H9 (cell line): Measurements from ENCODE around the gene ADSS1. TPM values are rescaled to one million over a fixed set of nuclear protein-coding genes. Genes with fewer than 3 reads are reported as not detected.
A peak's percentile ranks its signal among the peaks of the same experiment; 100 is the strongest.

Experiments used
- DNase-seq: peaks from one replicate; pipeline ENCODE4 v3.0.0-alpha.2; 2017
- H2AFZ ChIP-seq: one replicate; pipeline ENCODE4 v1.6.1; 2013; ENCODE audit warnings: mild to moderate bottlenecking, low read length, control low read depth, moderate library complexity
- H2AK5ac ChIP-seq: 2 replicates; pipeline ENCODE4 v1.6.1; 2013; ENCODE audit warnings: low read length, control low read depth, mixed read lengths; ENCODE audit not compliant: insufficient read length
- H2BK120ac ChIP-seq: one replicate; pipeline ENCODE4 v1.6.1; 2013; ENCODE audit warnings: low read depth, mild to moderate bottlenecking, low read length, control low read depth, inconsistent platforms; ENCODE audit not compliant: poor library complexity, severe bottlenecking
- H2BK12ac ChIP-seq: 2 replicates; pipeline ENCODE4 v1.6.1; 2013; ENCODE audit warnings: low read length, control low read depth, mixed read lengths, low read depth; ENCODE audit not compliant: insufficient read length
- H2BK15ac ChIP-seq: 2 replicates; pipeline ENCODE4 v1.6.1; 2013; ENCODE audit warnings: low read depth, low read length, control low read depth
- H2BK20ac ChIP-seq: one replicate; pipeline ENCODE4 v1.6.1; 2013; ENCODE audit warnings: low read depth, mild to moderate bottlenecking, low read length, control low read depth, inconsistent platforms; ENCODE audit not compliant: poor library complexity, severe bottlenecking
- H2BK5ac ChIP-seq: 2 replicates; pipeline ENCODE4 v1.6.1; 2013; ENCODE audit warnings: low read length, control low read depth, mixed read lengths; ENCODE audit not compliant: insufficient read length
- H3K14ac ChIP-seq: 2 replicates; pipeline ENCODE4 v1.6.1; 2013; ENCODE audit warnings: low read length, control low read depth; ENCODE audit not compliant: insufficient read depth
- H3K18ac ChIP-seq: 2 replicates; pipeline ENCODE4 v1.6.1; 2013; ENCODE audit warnings: low read depth, mild to moderate bottlenecking, mixed read lengths, low read length, control low read depth; ENCODE audit not compliant: insufficient read length
- H3K23ac ChIP-seq: 2 replicates; pipeline ENCODE4 v1.6.1; 2013; ENCODE audit warnings: low read length, control low read depth, mixed read lengths, low read depth; ENCODE audit not compliant: insufficient read length
- H3K23me2 ChIP-seq: 2 replicates; pipeline ENCODE4 v1.6.1; 2013; ENCODE audit warnings: low read depth, mild to moderate bottlenecking, mixed read lengths, low read length, control low read depth; ENCODE audit not compliant: insufficient read length, poor library complexity, severe bottlenecking
- H3K27ac ChIP-seq: 2 replicates; pipeline ENCODE4 v1.5.1; 2013; ENCODE audit warnings: low read length, control low read depth, mixed read lengths, low read depth; ENCODE audit not compliant: insufficient read length
- H3K27me3 ChIP-seq: 2 replicates; pipeline ENCODE4 v1.6.1; 2013; ENCODE audit warnings: low read length, control low read depth, inconsistent platforms; ENCODE audit not compliant: insufficient read depth
- H3K4ac ChIP-seq: 2 replicates; pipeline ENCODE4 v1.6.1; 2013; ENCODE audit warnings: low read depth, mild to moderate bottlenecking, control low read depth, inconsistent platforms, low read length, moderate library complexity
- H3K4me1 ChIP-seq: 2 replicates; pipeline ENCODE4 v1.6.1; 2013; ENCODE audit warnings: low read length, control low read depth, inconsistent platforms; ENCODE audit not compliant: insufficient read depth
- H3K4me2 ChIP-seq: 2 replicates; pipeline ENCODE4 v1.6.1; 2013; ENCODE audit warnings: low read length, control low read depth, mixed read lengths; ENCODE audit not compliant: insufficient read length, insufficient read depth
- H3K56ac ChIP-seq: 2 replicates; pipeline ENCODE4 v1.6.1; 2013; ENCODE audit warnings: low read depth, mild to moderate bottlenecking, mixed read lengths, low read length, control low read depth; ENCODE audit not compliant: insufficient read length
- H3K79me1 ChIP-seq: 2 replicates; pipeline ENCODE4 v1.6.1; 2013; ENCODE audit warnings: low read depth, mild to moderate bottlenecking, moderate library complexity, low read length, control low read depth, inconsistent platforms; ENCODE audit not compliant: insufficient read depth, poor library complexity, severe bottlenecking
- H3K79me2 ChIP-seq: 2 replicates; pipeline ENCODE4 v1.6.1; 2013; ENCODE audit warnings: low read length, control low read depth, inconsistent platforms; ENCODE audit not compliant: insufficient read depth
- H3K9ac ChIP-seq: 2 replicates; pipeline ENCODE4 v1.6.1; 2013; ENCODE audit warnings: low read length, control low read depth, mixed read lengths; ENCODE audit not compliant: insufficient read length; ENCODE audit errors: extremely low read depth
- H3K9me3 ChIP-seq: one replicate; pipeline ENCODE4 v1.6.1; 2013; ENCODE audit warnings: low read depth, low read length, inconsistent platforms; ENCODE audit not compliant: control insufficient read depth
- H3T11ph ChIP-seq: one replicate; pipeline ENCODE4 v1.6.1; 2013; ENCODE audit warnings: mild to moderate bottlenecking, low read length, control low read depth, inconsistent platforms
- H4K20me1 ChIP-seq: one replicate; pipeline ENCODE4 v1.6.1; 2013; ENCODE audit not compliant: control insufficient read depth, insufficient read length, insufficient read depth
- H4K5ac ChIP-seq: 2 replicates; pipeline ENCODE4 v1.6.1; 2013; ENCODE audit warnings: low read depth, mild to moderate bottlenecking, mixed read lengths, low read length, control low read depth; ENCODE audit not compliant: insufficient read length
- H4K8ac ChIP-seq: replicated peaks from 2 replicates; pipeline ENCODE4 v1.6.1; 2013; ENCODE audit warnings: low read length, control low read depth, mixed read lengths, low read depth; ENCODE audit not compliant: insufficient read length
- H4K91ac ChIP-seq: 2 replicates; pipeline ENCODE4 v1.6.1; 2013; ENCODE audit warnings: low read depth, mild to moderate bottlenecking, moderate library complexity, mixed read lengths, low read length, control low read depth; ENCODE audit not compliant: insufficient read length
- H3K27ac Mint-ChIP-seq, 3 experiments: 2 replicates in 2 of 3; 3 replicates in 1 of 3; pipeline ENCODE4 v1.8.0; 2020 to 2021; ENCODE audit warnings: mixed read lengths in 3 of 3, mild to moderate bottlenecking in 1 of 3, moderate library complexity in 1 of 3
- H3K27me3 Mint-ChIP-seq: 2 replicates; pipeline ENCODE4 v1.8.0; 2021; ENCODE audit warnings: low read depth, mild to moderate bottlenecking, moderate library complexity, mixed read lengths
- H3K36me3 Mint-ChIP-seq, 3 experiments: 2 replicates in 2 of 3; 3 replicates in 1 of 3; pipeline ENCODE4 v1.8.0; 2020 to 2021; ENCODE audit warnings: low read depth in 3 of 3, mixed read lengths in 3 of 3; ENCODE audit not compliant: insufficient read depth in 1 of 3
- H3K4me1 Mint-ChIP-seq, 2 experiments: 2 replicates each; pipeline ENCODE4 v1.8.0; 2020; ENCODE audit warnings: mixed read lengths in 2 of 2
- H3K4me3 Mint-ChIP-seq, 2 experiments: 2 replicates in 1 of 2; 3 replicates in 1 of 2; pipeline ENCODE4 v1.8.0; 2020 to 2021; ENCODE audit warnings: mild to moderate bottlenecking in 2 of 2, mixed read lengths in 2 of 2, moderate library complexity in 1 of 2
- H3K9me3 Mint-ChIP-seq, 2 experiments: 2 replicates in 1 of 2; 3 replicates in 1 of 2; pipeline ENCODE4 v1.8.0; 2020; ENCODE audit warnings: mild to moderate bottlenecking in 2 of 2, mixed read lengths in 2 of 2, moderate library complexity in 1 of 2
- WGBS: extraction: QIAGEN DNeasy Blood & Tissue Kit; methylation state at CpG from one replicate; pipeline ENCODE4 v1.1.7; 2013; ENCODE audit warnings: missing lambda C conversion rate, low lambda C conversion rate, mixed read lengths; ENCODE audit not compliant: insufficient read length; ENCODE audit errors: extremely low coverage; 5-methylcytosine and 5-hydroxymethylcytosine counted together
- total RNA-seq: library from RNA; stranded (reverse); gene quantifications from 2 replicates; pipeline ENCODE4 v1.2.1, GENCODE V29; 2021
- TF ChIP-seq, protein P1 (sequence below): fragments of 200-600 bp; sonication (generic); conservative IDR thresholded peaks from 3 replicates; pipeline ENCODE4 v1.8.0; 2021; ENCODE audit warnings: antibody characterized with exemption, mild to moderate bottlenecking

The ADSS1 gene
- total RNA-seq, 1 experiment from 2014 or later, result 8.5 TPM

DNA sequence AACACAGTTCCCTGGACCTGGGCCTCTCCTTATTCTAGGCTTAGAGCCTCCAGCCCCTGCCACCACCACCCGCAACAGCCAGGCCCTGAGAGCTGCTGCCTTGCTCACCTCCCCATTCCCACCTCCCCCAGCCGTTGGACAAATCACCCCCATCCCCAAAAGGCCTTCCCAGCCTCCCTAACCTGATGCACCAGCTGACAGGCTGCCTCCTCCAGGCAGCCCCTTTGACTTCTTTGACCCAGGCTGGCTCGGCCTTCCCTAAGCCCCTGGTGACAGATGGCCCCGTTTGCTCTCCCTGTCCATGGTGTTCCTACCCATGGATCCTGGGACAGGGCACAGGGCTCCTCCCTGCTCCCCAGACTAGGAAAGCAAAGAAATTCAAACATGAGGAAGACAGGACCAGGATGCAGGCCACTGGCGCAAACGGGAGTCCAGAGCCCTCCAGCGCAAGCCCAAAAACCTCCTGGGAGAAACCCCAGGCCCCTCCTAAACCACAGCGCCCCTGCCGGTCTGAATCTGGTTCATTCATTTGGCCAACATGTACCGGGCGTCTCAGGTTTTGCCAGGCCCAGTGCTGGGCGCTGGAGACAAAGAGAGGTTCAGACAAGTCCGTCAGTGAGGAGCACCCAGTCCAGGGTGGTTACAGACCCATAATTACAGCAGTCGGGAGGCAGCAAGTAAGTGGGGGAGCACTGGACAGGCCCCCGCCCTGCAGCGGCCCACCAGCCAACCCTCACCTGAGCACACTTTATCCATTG is 69.1 kb downstream of the ADSS1 start:
- H3K4me1 ChIP-seq, result peaks cover 6% of the 10 kb centered on the region; the same call in 1 of the 2 replicates
- H2BK15ac ChIP-seq, result no peak overlapping the region
- H3K23me2 ChIP-seq, result peaks cover 8% of the 10 kb centered on the region
- no peak overlapping the region for H3K4me2 ChIP-seq
- H3K36me3 Mint-ChIP-seq, result peaks cover 6 to 19% (median 16%) of the 10 kb centered on the region in 3 experiments; a peak in 6 of 7 replicates
- no peak overlapping the region for H2BK12ac ChIP-seq
- TF ChIP-seq, protein P1, sequence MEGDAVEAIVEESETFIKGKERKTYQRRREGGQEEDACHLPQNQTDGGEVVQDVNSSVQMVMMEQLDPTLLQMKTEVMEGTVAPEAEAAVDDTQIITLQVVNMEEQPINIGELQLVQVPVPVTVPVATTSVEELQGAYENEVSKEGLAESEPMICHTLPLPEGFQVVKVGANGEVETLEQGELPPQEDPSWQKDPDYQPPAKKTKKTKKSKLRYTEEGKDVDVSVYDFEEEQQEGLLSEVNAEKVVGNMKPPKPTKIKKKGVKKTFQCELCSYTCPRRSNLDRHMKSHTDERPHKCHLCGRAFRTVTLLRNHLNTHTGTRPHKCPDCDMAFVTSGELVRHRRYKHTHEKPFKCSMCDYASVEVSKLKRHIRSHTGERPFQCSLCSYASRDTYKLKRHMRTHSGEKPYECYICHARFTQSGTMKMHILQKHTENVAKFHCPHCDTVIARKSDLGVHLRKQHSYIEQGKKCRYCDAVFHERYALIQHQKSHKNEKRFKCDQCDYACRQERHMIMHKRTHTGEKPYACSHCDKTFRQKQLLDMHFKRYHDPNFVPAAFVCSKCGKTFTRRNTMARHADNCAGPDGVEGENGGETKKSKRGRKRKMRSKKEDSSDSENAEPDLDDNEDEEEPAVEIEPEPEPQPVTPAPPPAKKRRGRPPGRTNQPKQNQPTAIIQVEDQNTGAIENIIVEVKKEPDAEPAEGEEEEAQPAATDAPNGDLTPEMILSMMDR, result peak; percentile 60
- peak; percentile 63 for DNase-seq
- H2BK5ac ChIP-seq, result no peak overlapping the region
- H4K8ac ChIP-seq, result no peak overlapping the region
- H3T11ph ChIP-seq, result no peak overlapping the region
- no peak overlapping the region for H2BK120ac ChIP-seq
- H3K14ac ChIP-seq, result no peak overlapping the region
- peaks cover 23% of the 10 kb centered on the region for H3K27me3 Mint-ChIP-seq
- H3K9ac ChIP-seq, result no peak overlapping the region
- H3K27me3 ChIP-seq, result peaks cover 5% of the 10 kb centered on the region; the same call in 1 of the 2 replicates
- H3K27ac Mint-ChIP-seq, result no peak overlapping the region; a peak in 2 of 7 replicates
- H3K56ac ChIP-seq, result no peak overlapping the region
- H3K23ac ChIP-seq, result no peak overlapping the region
- WGBS, result no CpG with 5 or more reads among the region's 16 CpGs
- H3K79me1 ChIP-seq, result peaks cover 3% of the 10 kb centered on the region
- no peak overlapping the region for H3K27ac ChIP-seq
- H2BK20ac ChIP-seq, result no peak overlapping the region
- H3K4me3 Mint-ChIP-seq, result peak overlapping the region; percentile 75 to 89
- H4K91ac ChIP-seq, result no peak overlapping the region
- H3K4ac ChIP-seq, result no peak overlapping the region
- no peak overlapping the region for H2AFZ ChIP-seq
- no peaks in the 10 kb centered on the region for H3K9me3 Mint-ChIP-seq
- H4K20me1 ChIP-seq, result no peaks in the 10 kb centered on the region
- H3K9me3 ChIP-seq, result no peaks in the 10 kb centered on the region
- H3K79me2 ChIP-seq, result no peaks in the 10 kb centered on the region; the same call in 1 of the 2 replicates
- H3K18ac ChIP-seq, result no peak overlapping the region
- peaks cover 23 to 44% of the 10 kb centered on the region in 2 experiments for H3K4me1 Mint-ChIP-seq
- no peak overlapping the region for H2AK5ac ChIP-seq
- H4K5ac ChIP-seq, result no peak overlapping the region
